ENCODE data around the gene CNDP1. TPM values are rescaled to one million over a fixed set of nuclear protein-coding genes. Genes with fewer than 3 reads are reported as not detected.
A peak's percentile ranks its signal among the peaks of the same experiment; 100 is the strongest.

The CNDP1 gene
- total RNA-seq, 5 donors from 2014 or later (not counting 1 experiment from before 2014, with no cell fraction given): 0.16 to 0.76 TPM; not detected in 3

GRCh38 chr18:74501386-74501785, 32.9 kb upstream of the CNDP1 start:
- no peaks in the 10 kb centered on the region for H3K9me3 Mint-ChIP-seq
- CTCF ChIA-PET: no interaction called here
- peak overlapping the region; percentile 15 to 55 for H3K27ac Mint-ChIP-seq
- H3K4me1 Mint-ChIP-seq: peaks cover 47 to 57% (median 51%) of the 10 kb centered on the region in 3 donors
- Histone ChIP-seq H3K9me3 (no peaks in the 10 kb centered on the region), H3K4me1 (ENCODE audit: control insufficient read depth in 1 of 2, extremely low read depth in 1 of 2, insufficient read depth in 2 of 2, low read length in 2 of 2) (peaks cover 27 to 41% of the 10 kb centered on the region in 2 experiments), H3K36me3 (ENCODE audit: control insufficient read depth in 2 of 2, extremely low read depth in 1 of 2, insufficient read depth in 1 of 2, low read length in 1 of 2) (peaks cover 6 to 42% of the 10 kb centered on the region in 2 donors), H3K4me3 (ENCODE audit: control insufficient read depth in 1 of 2, extremely low read depth in 1 of 2, low read length in 1 of 2) (no peak overlapping the region), H3K27ac (ENCODE audit: low read length) (no peak overlapping the region), H3K27me3 (replicated peaks in 1 of 2; ENCODE audit: control insufficient read depth in 2 of 2, extremely low read depth in 1 of 2, insufficient read depth in 2 of 2, low read length in 1 of 2) (no peaks in the 10 kb centered on the region)
- H3K27me3 Mint-ChIP-seq: no peaks in the 10 kb centered on the region
- no peak overlapping the region for H3K4me3 Mint-ChIP-seq
- peaks cover 35% of the 10 kb centered on the region for H3K36me3 Mint-ChIP-seq
- ATAC-seq (replicated peaks in 1 of 4) (no peak), DNase-seq (no peak)
- POLR2A ChIA-PET: no interaction called here
- WGBS (ENCODE audit: insufficient coverage): no CpG with 5 or more reads among the region's 4 CpGs

GRCh38 chr18:74503137-74503536, 31.2 kb upstream of the CNDP1 start:
- ATAC-seq (replicated peaks in 1 of 4): no peak
- no peak for DNase-seq
- Histone ChIP-seq H3K36me3 (ENCODE audit: control insufficient read depth in 2 of 2, extremely low read depth in 1 of 2, insufficient read depth in 1 of 2, low read length in 1 of 2) (peaks cover 6 to 60% of the 10 kb centered on the region in 2 donors), H3K27ac (ENCODE audit: low read length) (no peak overlapping the region), H3K4me1 (ENCODE audit: control insufficient read depth in 1 of 2, extremely low read depth in 1 of 2, insufficient read depth in 2 of 2, low read length in 2 of 2) (peaks cover 15 to 24% of the 10 kb centered on the region in 2 experiments), H3K4me3 (ENCODE audit: control insufficient read depth in 1 of 2, extremely low read depth in 1 of 2, low read length in 1 of 2) (no peak overlapping the region), H3K27me3 (replicated peaks in 1 of 2; ENCODE audit: control insufficient read depth in 2 of 2, extremely low read depth in 1 of 2, insufficient read depth in 2 of 2, low read length in 1 of 2) (no peaks in the 10 kb centered on the region), H3K9me3 (no peaks in the 10 kb centered on the region)
- 98% methylated on average over 3 of the region's 4 CpGs for WGBS (ENCODE audit: insufficient coverage)
- no peak overlapping the region for H3K4me3 Mint-ChIP-seq
- no peaks in the 10 kb centered on the region for H3K9me3 Mint-ChIP-seq
- POLR2A ChIA-PET: interaction anchor here in 1 of 2 donors (0.5 to 0.7 kb wide), 2 partner anchors 116 to 133 kb away, joined by 3 to 4 read pairs; no protein-coding TSS in a partner anchor
- no peak overlapping the region for H3K27ac Mint-ChIP-seq
- no peaks in the 10 kb centered on the region for H3K27me3 Mint-ChIP-seq
- peaks cover 52% of the 10 kb centered on the region for H3K36me3 Mint-ChIP-seq
- CTCF ChIA-PET: interaction anchor here (0.7 to 1.3 kb wide), 2 partner anchors 10 to 68 kb away, joined by 5 to 7 read pairs; no protein-coding TSS in a partner anchor
- peaks cover 36 to 51% (median 37%) of the 10 kb centered on the region in 3 donors for H3K4me1 Mint-ChIP-seq

GRCh38 chr18:74505776-74506175, 28.5 kb upstream of the CNDP1 start:
- no peak for DNase-seq
- H3K27me3 Mint-ChIP-seq: no peaks in the 10 kb centered on the region
- Histone ChIP-seq H3K27me3 (replicated peaks in 1 of 2; ENCODE audit: control insufficient read depth in 2 of 2, extremely low read depth in 1 of 2, insufficient read depth in 2 of 2, low read length in 1 of 2) (no peaks in the 10 kb centered on the region), H3K4me1 (ENCODE audit: control insufficient read depth in 1 of 2, extremely low read depth in 1 of 2, insufficient read depth in 2 of 2, low read length in 2 of 2) (peaks cover 0 to 5% of the 10 kb centered on the region in 2 experiments), H3K36me3 (ENCODE audit: control insufficient read depth in 2 of 2, extremely low read depth in 1 of 2, insufficient read depth in 1 of 2, low read length in 1 of 2) (peaks cover 17 to 84% of the 10 kb centered on the region in 2 donors), H3K27ac (ENCODE audit: low read length) (no peak overlapping the region), H3K4me3 (ENCODE audit: control insufficient read depth in 1 of 2, extremely low read depth in 1 of 2, low read length in 1 of 2) (no peak overlapping the region), H3K9me3 (no peaks in the 10 kb centered on the region)
- peaks cover 67% of the 10 kb centered on the region for H3K36me3 Mint-ChIP-seq
- peaks cover 9 to 26% (median 18%) of the 10 kb centered on the region in 3 donors for H3K4me1 Mint-ChIP-seq
- 96% methylated on average over 8 of the region's 16 CpGs for WGBS (ENCODE audit: insufficient coverage)
- ATAC-seq (replicated peaks in 1 of 4): no peak
- no peak overlapping the region for H3K4me3 Mint-ChIP-seq
- no peak overlapping the region for H3K27ac Mint-ChIP-seq
- ChIA-PET CTCF (interaction anchor here in 1 of 2 donors (0.7 kb wide), 1 partner anchor 56 kb away, joined by 3 read pairs; no protein-coding TSS in a partner anchor), POLR2A (no interaction called here)
- H3K9me3 Mint-ChIP-seq: no peaks in the 10 kb centered on the region

GRCh38 chr18:74506448-74507084, 27.7 kb upstream of the CNDP1 start:
- Histone ChIP-seq H3K36me3 (ENCODE audit: control insufficient read depth in 2 of 2, extremely low read depth in 1 of 2, insufficient read depth in 1 of 2, low read length in 1 of 2) (peaks cover 20 to 83% of the 10 kb centered on the region in 2 donors), H3K4me1 (ENCODE audit: control insufficient read depth in 1 of 2, extremely low read depth in 1 of 2, insufficient read depth in 2 of 2, low read length in 2 of 2) (no peaks in the 10 kb centered on the region), H3K27ac (ENCODE audit: low read length) (no peak overlapping the region), H3K4me3 (ENCODE audit: control insufficient read depth in 1 of 2, extremely low read depth in 1 of 2, low read length in 1 of 2) (no peak overlapping the region), H3K9me3 (no peaks in the 10 kb centered on the region), H3K27me3 (replicated peaks in 1 of 2; ENCODE audit: control insufficient read depth in 2 of 2, extremely low read depth in 1 of 2, insufficient read depth in 2 of 2, low read length in 1 of 2) (no peaks in the 10 kb centered on the region)
- ChIA-PET CTCF (interaction anchor here in 1 of 2 donors (0.5 kb wide), 1 partner anchor 573 kb away, joined by 3 read pairs; no protein-coding TSS in a partner anchor), POLR2A (no interaction called here)
- DNase-seq: no peak
- peaks cover 64% of the 10 kb centered on the region for H3K36me3 Mint-ChIP-seq
- no peaks in the 10 kb centered on the region for H3K9me3 Mint-ChIP-seq
- H3K4me3 Mint-ChIP-seq: no peak overlapping the region
- no peak for ATAC-seq (replicated peaks in 1 of 4)
- no peak overlapping the region for H3K27ac Mint-ChIP-seq
- H3K27me3 Mint-ChIP-seq: no peaks in the 10 kb centered on the region
- WGBS (ENCODE audit: insufficient coverage): 65% methylated on average over 10 of the region's 11 CpGs
- H3K4me1 Mint-ChIP-seq: peaks cover 2 to 19% (median 13%) of the 10 kb centered on the region in 3 donors

GRCh38 chr18:74507097-74507881, 27.0 kb upstream of the CNDP1 start:
- no peak for ATAC-seq (replicated peaks in 1 of 4)
- H3K27ac ChIP-seq (ENCODE audit: low read length): no peak overlapping the region
- H3K27ac Mint-ChIP-seq: no peak overlapping the region
- DNase-seq: no peak
- H3K4me1 Mint-ChIP-seq: peaks cover 1 to 18% (median 13%) of the 10 kb centered on the region in 3 donors
- H3K36me3 Mint-ChIP-seq: peaks cover 62% of the 10 kb centered on the region
- no peaks in the 10 kb centered on the region for H3K4me1 ChIP-seq (ENCODE audit: control insufficient read depth in 1 of 2, extremely low read depth in 1 of 2, insufficient read depth in 2 of 2, low read length in 2 of 2)
- H3K27me3 Mint-ChIP-seq: no peaks in the 10 kb centered on the region
- peaks cover 24 to 84% of the 10 kb centered on the region in 2 donors for H3K36me3 ChIP-seq (ENCODE audit: control insufficient read depth in 2 of 2, extremely low read depth in 1 of 2, insufficient read depth in 1 of 2, low read length in 1 of 2)
- CTCF ChIA-PET: no interaction called here
- no peaks in the 10 kb centered on the region for H3K27me3 ChIP-seq (replicated peaks in 1 of 2; ENCODE audit: control insufficient read depth in 2 of 2, extremely low read depth in 1 of 2, insufficient read depth in 2 of 2, low read length in 1 of 2)
- H3K9me3 ChIP-seq: no peaks in the 10 kb centered on the region
- 89% methylated on average over 20 of the region's 23 CpGs for WGBS (ENCODE audit: insufficient coverage)
- H3K9me3 Mint-ChIP-seq: no peaks in the 10 kb centered on the region
- POLR2A ChIA-PET: no interaction called here
- no peak overlapping the region for H3K4me3 Mint-ChIP-seq
- no peak overlapping the region for H3K4me3 ChIP-seq (ENCODE audit: control insufficient read depth in 1 of 2, extremely low read depth in 1 of 2, low read length in 1 of 2)

- POLR2A ChIA-PET: no interaction called here
- Histone ChIP-seq H3K36me3 (ENCODE audit: control insufficient read depth in 2 of 2, extremely low read depth in 1 of 2, insufficient read depth in 1 of 2, low read length in 1 of 2) (peaks cover 30 to 84% of the 10 kb centered on the region in 2 donors), H3K4me3 (ENCODE audit: control insufficient read depth in 1 of 2, extremely low read depth in 1 of 2, low read length in 1 of 2) (no peak overlapping the region), H3K4me1 (ENCODE audit: control insufficient read depth in 1 of 2, extremely low read depth in 1 of 2, insufficient read depth in 2 of 2, low read length in 2 of 2) (no peaks in the 10 kb centered on the region), H3K9me3 (no peaks in the 10 kb centered on the region), H3K27ac (ENCODE audit: low read length) (no peak overlapping the region), H3K27me3 (replicated peaks in 1 of 2; ENCODE audit: control insufficient read depth in 2 of 2, extremely low read depth in 1 of 2, insufficient read depth in 2 of 2, low read length in 1 of 2) (no peaks in the 10 kb centered on the region)
- no peak for DNase-seq
- peaks cover 0 to 14% (median 10%) of the 10 kb centered on the region in 3 donors for H3K4me1 Mint-ChIP-seq
- no peak overlapping the region for H3K4me3 Mint-ChIP-seq
- WGBS (ENCODE audit: insufficient coverage): 90% methylated on average over 13 of the region's 14 CpGs
- peaks cover 63% of the 10 kb centered on the region for H3K36me3 Mint-ChIP-seq
- H3K27ac Mint-ChIP-seq: no peak overlapping the region
- no peak for ATAC-seq (replicated peaks in 1 of 4)
- H3K27me3 Mint-ChIP-seq: no peaks in the 10 kb centered on the region
- no peaks in the 10 kb centered on the region for H3K9me3 Mint-ChIP-seq
- CTCF ChIA-PET: no interaction called here
Observed at GRCh38 chr18:74507927-74508326, 26.4 kb upstream of the CNDP1 start.
